HFF-Myc (cell line): ENCODE measurements around the gene RNLS.
A peak's percentile ranks its signal among the peaks of the same experiment; 100 is the strongest.
"Not testable (repeated sequence)": the region's sequence is repeated elsewhere in the genome, so short reads cannot be mapped to it uniquely, and the experiment has no call there.

Experiments used
- DNase-seq: peaks from one replicate; pipeline ENCODE4 v3.0.0-alpha.2; 2011; ENCODE audit warnings: low read depth; ENCODE audit errors: extremely low read depth
- H3K4me3 ChIP-seq: replicated peaks from 2 replicates; pipeline ENCODE4 v1.5.1; 2011; ENCODE audit warnings: low read depth, mild to moderate bottlenecking, control low read depth, low read length
- CTCF ChIP-seq: IDR thresholded peaks from 2 replicates; pipeline ENCODE4 v1.5.1; 2012; ENCODE audit warnings: mild to moderate bottlenecking, low read depth, low read length, control low read depth; ENCODE audit errors: missing control alignments

Gene RNLS

DNA sequence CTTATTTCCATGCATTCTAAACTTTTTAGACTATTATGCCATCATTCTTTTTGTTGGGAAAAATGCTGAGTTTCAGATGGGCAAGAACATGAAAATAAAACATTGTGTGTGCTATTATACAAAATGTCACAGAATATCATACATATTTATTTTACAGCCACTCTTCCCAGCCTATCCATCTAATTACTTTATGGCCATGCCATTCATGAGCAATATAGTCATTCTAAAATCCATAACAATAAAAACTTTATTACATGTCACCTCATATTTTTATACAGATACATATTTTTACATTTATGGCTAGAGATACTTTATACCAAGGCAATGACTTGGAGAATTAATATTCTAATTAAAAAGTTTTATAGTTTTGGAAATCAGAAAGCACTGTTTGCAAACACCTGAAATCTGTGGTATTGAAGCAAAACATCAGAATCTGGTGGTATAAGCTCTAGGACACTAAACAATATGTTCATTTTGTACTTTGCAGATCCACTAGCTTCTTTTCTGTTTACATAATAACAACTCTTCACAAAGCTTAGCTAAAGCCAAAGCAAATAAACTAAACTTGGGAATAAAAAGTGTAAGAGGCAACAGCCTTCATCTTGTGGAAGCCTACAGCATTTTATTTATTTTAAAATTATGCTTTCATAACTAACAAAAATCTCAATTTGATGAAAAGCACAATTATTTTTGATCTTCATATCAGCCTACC lies 210.1 kb downstream of the RNLS start:
- TF ChIP-seq CTCF: no peak
- H3K4me3 ChIP-seq: no peak overlapping the region
- DNase-seq: no peak

DNA sequence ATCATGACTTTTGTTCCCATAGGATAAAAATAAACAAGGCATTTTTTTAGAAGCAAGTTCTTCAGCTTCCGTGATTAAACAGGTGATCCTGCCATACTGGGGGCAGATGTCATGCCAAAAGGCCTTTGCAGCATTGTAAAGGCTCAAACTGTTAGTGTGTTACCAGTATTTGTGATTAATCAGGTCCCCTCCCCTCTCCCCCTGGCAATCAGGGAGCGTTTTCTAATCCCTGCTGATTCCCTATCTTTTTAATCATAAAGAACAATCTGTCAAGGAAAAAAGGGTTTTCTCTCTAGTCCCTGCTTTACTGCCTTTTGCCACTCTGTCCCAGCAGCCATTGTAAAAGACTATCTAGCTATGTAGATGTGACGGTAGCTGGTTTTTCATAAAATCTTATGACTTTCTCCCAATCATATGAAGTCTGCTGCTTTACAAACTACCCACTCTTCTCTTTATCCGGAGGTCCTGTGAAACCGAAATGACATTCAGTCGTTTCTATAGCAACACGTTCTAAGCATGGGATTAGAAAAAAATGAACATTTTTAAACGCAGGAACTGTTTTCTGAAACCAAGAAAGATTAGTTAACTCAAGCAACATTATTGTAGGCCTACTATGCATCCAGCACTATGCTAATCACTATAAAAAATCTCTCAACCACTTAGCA lies 210.9 kb downstream of the RNLS start:
- no peak for TF ChIP-seq CTCF
- no peak for DNase-seq
- no peak overlapping the region for H3K4me3 ChIP-seq

DNA sequence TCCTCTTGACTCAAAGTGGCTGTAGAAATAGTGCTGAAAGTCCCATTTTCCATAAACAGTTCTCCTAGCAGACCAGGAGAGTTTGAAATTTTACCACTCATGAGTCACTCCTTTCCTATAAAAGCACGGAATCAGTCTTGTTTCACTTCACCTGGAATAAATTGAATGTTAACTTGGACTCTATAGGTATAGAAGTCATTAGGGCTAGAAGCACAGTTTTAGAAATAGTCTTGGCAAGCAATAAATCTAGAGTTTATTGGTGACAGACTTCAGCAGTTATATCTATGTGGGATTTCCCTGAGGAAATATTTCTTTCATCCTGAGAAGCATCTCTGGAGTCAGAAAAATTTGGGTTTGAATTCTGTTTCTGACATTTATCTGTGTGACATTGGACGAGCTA lies 212.4 kb downstream of the RNLS start:
- DNase-seq: no peak
- TF ChIP-seq CTCF: no peak
- no peak overlapping the region for H3K4me3 ChIP-seq

DNA sequence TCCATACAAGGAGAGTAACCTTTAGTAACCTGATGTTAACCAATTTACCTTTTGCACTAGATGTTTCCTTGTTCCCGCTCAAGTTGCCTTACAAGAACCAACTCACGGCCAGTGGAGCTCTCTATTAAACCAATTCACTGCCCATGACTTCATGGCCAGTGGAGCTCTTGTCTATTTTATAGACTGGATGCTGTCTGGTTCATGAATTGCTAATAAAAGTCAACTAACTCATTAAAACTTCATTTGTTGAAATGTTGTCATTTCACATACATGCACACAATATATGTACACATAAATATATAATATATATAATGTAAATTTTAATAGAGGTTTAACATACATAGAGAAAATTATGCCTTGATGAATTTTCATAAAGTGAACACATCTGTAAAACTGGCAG lies 216.3 kb downstream of the RNLS start:
- no peak for DNase-seq
- no peak overlapping the region for H3K4me3 ChIP-seq
- TF ChIP-seq CTCF: no peak

GRCh38 chr10:88361995-88362807 lies 220.9 kb downstream of the RNLS start:
- peak; percentile 16 for DNase-seq
- H3K4me3 ChIP-seq: no peak overlapping the region
- TF ChIP-seq CTCF: no peak

DNA sequence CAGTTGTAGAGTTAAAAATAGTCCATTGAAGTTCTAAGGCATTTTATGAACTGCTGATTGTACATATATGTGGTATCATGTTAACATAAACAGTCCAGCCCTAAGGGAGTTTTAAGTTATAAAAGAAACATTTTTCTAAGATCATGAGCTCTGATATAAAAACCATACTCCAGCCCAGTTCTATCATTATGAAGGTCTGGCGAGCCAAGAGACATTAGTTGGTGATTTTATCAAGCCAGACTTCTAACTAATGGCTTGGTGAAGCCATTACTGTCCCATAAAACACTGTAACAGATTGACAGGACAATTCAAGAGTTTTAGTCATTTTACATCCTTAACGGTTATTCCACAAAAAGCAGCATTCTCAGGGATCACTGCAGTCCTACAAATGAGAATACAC lies 221.6 kb downstream of the RNLS start:
- no peak overlapping the region for H3K4me3 ChIP-seq
- TF ChIP-seq CTCF: no peak
- no peak for DNase-seq

DNA sequence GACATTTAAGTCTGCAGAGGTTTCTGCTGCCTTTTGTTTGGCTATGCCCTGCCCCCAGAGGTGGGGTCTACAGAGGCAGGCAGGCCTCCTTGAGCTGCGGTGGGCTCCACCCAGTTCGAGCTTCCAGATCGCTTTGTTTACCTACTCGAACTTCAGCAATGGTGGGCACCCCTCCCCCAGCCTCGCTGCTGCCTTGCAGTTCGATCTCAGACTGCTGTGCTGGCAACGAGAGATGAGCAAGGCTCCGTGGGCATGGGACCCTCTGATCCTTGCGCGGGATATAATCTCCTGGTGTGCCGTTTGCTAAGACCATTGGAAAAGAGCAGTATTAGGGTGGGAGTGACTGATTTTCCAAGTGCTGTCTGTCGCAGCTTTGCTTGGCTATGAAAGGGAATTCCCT lies 227.4 kb downstream of the RNLS start:
- DNase-seq, H3K4me3 ChIP-seq: not testable (repeated sequence)
